HS-27A (cell line): ENCODE measurements around the gene SAMD8.
"Not testable (repeated sequence)": the region's sequence is repeated elsewhere in the genome, so short reads cannot be mapped to it uniquely, and the experiment has no call there.

Experiments used
- DNase-seq: peaks from one replicate; pipeline ENCODE4 v3.0.0-alpha.2; 2012; ENCODE audit warnings: low read depth, missing footprints

Gene SAMD8

GRCh38 chr10:75086278-75086934 is 25.1 kb upstream of the SAMD8 start:
- no peak for DNase-seq

DNA sequence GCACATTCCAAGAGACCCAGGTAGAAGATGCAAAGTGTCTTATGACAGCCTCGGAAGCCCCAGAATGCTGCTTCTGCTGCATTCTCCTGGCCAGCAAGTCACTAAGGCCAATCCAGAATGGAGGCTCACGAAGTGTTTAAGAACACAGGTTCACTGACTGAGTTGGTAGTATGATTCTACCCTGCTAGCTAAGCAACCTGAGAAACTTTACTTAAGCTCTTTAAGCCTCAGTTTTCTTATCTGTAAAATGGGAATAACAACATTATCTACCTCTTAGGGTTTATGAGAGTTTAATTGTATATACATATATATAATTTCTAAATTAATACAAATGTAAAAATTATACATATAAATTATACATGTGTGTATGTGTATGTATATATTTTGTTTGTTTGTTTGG is 22.8 kb upstream of the SAMD8 start:
- DNase-seq = no peak

GRCh38 chr10:75089634-75090033 is 21.8 kb upstream of the SAMD8 start:
- no peak for DNase-seq

DNA sequence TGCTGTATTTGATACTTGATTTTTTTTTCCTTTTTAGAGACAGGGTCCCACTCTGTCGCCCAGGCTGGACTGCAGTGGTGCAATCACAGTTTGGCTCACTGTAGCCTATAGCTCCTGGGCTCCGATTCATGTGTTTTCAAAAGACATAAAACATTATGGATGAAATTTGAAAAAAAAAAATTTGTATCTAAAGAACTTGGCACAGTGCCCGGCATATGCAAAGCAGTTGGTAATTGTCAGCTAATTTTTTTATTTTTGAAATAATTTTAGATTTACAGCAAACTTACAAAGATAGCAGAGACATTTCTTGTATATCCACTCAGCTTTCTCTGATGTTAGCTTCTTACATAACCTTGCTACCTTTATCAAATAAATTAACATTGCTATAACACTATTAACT is 20.3 kb upstream of the SAMD8 start:
- DNase-seq = no peak

- DNase-seq = no peak
These were observed 17.0 kb upstream of the SAMD8 start for GRCh38 chr10:75094465-75094864.

DNA sequence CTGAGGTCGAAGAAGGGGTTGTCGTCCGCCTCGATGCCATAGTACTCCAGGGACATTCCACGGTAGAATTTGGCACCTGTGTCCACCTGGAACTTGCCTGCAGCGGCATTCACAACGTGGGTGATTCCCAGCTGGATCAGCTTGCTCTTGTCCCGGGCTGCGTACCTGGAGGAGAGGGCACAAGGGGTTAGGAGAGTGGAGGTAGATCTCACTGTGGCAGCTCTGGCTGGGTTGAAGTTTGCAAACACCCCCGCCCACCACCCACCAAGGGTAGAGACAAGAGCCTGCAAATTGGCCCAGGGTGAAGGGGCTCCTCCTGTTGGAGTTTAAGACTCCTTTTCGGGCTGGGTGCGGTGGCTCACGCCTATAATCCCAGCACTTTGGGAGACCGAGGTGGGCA is 15.8 kb upstream of the SAMD8 start:
- DNase-seq = no peak

DNA sequence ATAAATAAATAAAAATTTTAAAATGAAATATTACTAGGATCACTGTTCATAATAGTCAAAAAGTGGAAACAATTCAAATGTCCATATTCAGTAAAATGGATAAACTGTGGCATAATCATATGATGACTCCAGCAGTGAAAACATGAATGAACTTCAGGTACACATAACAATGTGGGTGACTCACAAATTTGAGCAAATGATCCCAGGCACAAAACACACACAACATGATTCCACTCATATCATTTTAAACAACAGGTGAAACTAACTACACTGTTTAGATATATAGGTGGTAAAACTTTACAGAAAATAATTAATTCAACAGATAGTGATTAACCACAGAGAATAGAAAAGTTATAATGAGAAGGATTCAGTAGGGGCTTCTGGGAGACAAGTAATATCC is 14.7 kb upstream of the SAMD8 start:
- no peak for DNase-seq

DNA sequence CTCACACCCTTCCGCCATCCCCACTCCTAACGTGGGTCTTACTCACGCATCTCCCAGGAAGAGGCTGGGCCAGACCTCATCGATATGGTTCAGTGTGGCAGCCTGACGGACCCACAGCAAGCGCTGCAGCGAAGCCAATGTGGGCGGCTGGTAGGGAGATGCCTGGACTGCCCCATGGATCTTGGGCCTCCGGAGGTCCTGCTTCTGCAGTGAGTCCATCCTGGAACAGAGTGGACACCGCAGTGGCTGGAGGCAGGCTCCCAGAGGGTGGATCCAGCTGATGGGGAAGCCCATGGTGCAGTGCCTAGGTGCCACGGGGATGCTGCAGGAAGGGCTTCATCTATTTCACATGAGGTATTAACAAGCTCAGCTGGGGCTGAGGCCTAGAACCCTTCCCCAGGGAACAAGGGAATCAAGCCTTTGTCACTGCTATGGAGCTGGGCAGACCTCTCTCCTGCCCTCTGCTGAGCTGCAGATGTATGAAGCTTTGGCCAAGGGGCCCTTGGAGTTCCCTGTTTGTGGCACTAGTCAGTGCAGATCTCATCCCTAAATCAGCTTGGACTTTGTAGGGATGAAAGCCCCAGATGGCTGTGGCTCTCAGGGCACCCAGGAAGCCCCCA is 13.7 kb upstream of the SAMD8 start:
- no peak for DNase-seq

DNA sequence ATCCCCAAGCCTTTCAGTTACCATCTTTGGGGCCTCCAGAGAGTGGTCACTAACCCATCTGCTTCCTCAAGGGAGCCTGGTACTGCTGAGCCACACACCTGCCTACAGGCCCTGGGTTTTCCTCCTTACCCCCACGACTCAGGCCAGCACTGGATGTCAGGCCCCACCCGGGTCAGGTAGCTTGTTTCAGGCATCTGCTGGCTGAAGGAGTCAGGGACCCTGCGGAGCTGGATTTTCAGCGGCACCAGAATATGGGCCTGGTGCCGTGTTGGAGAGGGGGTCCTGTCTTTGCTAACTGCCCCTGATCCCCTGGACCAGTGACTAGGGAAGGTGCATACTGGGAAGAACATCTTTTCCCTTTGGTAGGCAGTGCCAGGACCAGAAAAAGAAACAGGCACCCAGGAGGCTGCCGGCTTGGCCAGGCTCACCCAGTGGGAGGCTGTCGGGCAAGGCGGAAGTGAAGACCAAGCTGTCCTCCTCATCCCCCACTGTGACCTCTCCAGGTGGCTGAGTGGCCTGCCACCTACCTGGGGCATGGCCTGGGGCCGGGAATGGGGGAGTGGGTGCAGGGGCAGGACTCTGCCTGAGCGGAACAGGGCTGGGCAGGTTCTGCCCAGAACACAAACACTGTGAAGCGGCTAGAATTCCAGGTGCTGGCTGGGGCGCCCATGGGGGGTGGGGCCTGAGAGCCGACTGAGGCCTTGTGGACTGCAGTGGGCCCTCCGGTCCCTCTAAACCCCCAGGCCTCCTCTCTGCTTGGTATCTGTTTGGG is 12.4 kb upstream of the SAMD8 start:
- DNase-seq = no peak

DNA sequence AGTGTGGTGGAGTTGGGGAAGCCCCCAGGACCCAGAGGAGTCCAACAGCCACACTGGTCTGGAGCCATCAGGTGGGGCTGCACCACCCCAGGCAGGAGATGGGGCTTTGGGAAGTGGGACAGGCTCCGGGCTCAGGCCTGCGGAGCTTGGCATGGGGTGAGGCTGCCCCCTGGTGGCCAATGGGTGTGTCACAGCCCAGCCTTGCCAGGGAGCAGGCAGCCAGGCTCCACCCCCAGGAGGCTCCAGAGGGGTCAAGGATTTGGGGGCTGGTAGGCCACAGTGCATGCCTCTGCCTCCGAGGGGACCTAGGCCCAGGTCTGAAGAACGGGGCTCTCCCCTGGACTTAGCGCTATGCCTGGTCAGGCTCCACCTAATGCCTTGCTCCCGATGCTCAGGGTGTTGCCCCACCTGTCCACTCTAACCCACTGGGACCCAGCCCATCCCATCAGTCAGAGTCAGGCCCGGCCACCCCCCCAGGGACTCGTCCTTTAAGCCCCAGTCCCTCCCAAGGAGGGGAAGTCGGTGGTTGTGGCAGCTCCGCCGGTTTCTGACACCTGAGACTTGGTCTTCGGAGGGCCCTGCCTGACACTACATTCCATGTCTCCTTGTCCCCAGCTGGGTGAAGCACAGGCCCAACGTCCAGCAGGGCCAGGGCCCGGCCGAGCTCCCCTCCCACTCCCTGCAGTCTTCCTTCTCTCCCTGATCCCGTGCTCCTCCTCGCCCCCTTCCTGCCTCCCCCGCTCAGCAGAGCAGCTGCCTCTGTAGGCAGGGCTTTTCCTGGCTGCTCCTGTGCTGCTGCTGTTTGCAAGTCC is 11.3 kb upstream of the SAMD8 start:
- DNase-seq = no peak

GRCh38 chr10:75100764-75101291 is 10.6 kb upstream of the SAMD8 start:
- DNase-seq = no peak

DNA sequence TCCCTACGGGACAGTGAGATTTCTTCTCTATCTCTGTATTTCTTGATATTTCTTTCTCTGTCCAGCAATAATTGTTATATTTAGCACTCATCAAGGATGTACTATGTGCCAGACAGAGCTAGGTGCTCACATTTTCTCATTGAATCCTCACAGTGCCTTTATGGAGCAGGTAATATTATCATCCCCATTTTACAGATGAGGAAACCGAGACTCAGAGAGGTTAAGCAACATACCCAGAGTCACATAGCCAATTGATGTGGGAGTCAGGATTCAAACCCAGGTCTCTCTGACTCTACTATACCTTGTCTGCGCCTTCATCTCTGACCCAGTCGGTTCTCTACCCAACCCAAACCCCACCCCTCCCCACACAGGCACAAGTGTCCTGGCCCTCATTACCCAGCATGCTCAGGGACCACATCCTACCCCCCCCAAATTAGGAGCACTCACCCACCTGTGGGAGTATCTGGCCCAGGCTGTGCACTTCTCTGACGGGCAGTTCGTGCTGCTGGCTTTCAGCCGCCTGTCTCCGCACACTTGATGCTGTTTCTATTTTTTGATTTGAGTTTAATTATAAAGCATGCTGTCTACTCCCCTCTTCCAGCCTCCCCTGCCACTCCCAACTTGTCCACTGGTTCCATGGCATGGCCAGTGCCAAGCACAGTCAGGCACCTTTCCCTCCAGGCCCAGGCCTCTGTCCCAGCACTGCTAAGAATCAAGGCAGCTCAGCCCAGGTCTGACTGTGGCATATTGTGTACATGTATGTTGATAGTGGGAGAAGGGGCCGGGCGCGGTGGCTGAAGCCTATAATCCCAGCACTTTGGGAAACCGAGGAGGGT is 9.8 kb upstream of the SAMD8 start:
- no peak for DNase-seq

DNA sequence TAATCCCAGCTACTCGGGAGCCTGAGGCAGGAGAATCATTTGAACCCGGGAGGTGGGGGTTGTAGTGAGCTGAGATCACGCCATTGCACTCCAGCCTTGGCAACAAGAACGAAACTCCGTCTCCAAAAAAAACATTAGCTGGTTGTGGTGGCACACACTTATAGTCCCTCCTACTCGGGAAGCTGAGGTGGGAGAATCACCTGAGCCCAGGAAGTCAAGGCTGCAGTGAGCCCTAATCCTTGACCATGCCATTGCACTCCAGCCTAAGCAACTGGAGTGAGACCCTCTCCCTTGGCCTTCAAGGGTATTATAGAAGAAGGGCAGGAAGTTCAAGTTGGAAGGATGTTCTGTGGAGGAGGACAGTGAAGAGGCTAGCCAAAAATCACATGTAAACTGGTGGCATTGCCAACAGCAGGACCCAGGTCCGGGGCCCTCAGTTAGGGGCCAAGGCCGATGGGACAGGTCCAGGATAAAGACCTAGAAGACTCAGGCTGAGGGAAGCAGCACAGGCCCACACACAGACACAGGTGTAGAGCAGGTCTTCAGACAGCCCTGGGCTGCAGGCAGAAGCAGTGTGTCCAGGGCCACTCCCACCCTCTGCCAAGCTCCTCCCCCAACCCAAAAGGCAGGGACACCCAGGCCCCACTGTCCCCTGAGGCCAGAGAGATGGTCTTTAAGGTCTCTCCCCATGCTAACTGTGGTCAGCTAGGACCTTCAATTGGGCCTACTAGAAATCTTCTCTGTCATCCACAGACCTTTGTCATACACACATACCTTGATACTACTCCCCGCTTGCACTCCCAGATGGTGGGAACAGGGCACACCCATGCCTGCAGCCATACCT is 8.4 kb upstream of the SAMD8 start:
- no peak for DNase-seq

GRCh38 chr10:75103881-75104686 is 7.4 kb upstream of the SAMD8 start:
- DNase-seq = no peak

- no peak for DNase-seq
These were observed 6.6 kb upstream of the SAMD8 start for GRCh38 chr10:75104842-75105241.

GRCh38 chr10:75105576-75106197 is 5.8 kb upstream of the SAMD8 start:
- no peak for DNase-seq

DNA sequence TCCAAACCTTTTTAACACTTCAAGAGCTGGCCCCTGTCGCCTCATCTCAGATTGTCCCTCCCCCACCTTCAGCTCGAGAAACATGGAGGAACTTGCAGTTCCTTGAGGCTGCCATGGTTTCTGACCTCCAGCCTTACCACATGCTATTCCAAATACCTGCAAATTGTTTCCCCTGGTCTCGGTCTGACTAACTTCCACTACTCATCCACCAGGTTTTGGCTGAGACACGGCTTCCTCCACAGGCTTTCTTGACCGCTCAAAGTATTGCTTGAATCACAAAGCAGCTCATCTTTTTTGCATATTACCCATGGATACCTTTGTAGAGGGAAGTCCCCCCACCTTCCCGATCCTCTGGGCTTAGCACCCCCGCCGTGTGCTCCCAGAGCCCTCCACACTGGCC is 5.2 kb upstream of the SAMD8 start:
- DNase-seq = no peak

GRCh38 chr10:75106891-75107290 is 4.6 kb upstream of the SAMD8 start:
- DNase-seq = not testable (repeated sequence)
